Panc1 (cell line): Measurements from ENCODE around the gene NDUFS8. TPM values are rescaled to one million over a fixed set of nuclear protein-coding genes. Genes with fewer than 3 reads are reported as not detected.

ENCODE experiments used
- ATAC-seq: fragments of 200-7000 bp; cut with Tn5 transposase; 2 replicates; pipeline ENCODE4 v1.9.1; 2020; ENCODE audit warnings: mild to moderate bottlenecking, moderate library complexity
- BruUV-seq: library from RNA; stranded (reverse); fragments of 400-500 nt; replicated peaks from 2 replicates; lab custom pipeline; 2021; lab: Mats Ljungman, UMichigan
- CTCF ChIA-PET: fragments of 300-600 bp; sonication (Branson Sonifier 250); formaldehyde crosslinking; loops from one replicate; lab custom pipeline; 2022; ENCODE audit warnings: antibody characterized with exemption; lab: Charles Lee
- POLR2A ChIA-PET: fragments of 300-600 bp; sonication (Branson Sonifier 250); formaldehyde crosslinking; loops from one replicate; lab custom pipeline; 2022; ENCODE audit warnings: antibody characterized with exemption; lab: Charles Lee
- DNase-seq: peaks from one replicate; pipeline ENCODE4 v3.0.0-alpha.2; 2010; ENCODE audit warnings: low read depth, low spot score
- H3K27ac ChIP-seq: 2 replicates; pipeline ENCODE4 v1.5.1; 2011; ENCODE audit warnings: mild to moderate bottlenecking, low read length, inconsistent platforms
- H3K27me3 ChIP-seq: fragments of 200-500 bp; sonication (Bioruptor generic); 2 replicates; pipeline ENCODE4 v1.6.0; 2014; ENCODE audit warnings: low read length, inconsistent platforms; ENCODE audit not compliant: control insufficient read depth, insufficient read depth
- H3K36me3 ChIP-seq: fragments of 200-500 bp; sonication (Bioruptor generic); 2 replicates; pipeline ENCODE4 v1.5.1; 2014; ENCODE audit warnings: inconsistent platforms, mild to moderate bottlenecking, low read length, moderate library complexity; ENCODE audit not compliant: control insufficient read depth, insufficient read depth
- H3K4me1 ChIP-seq: 2 replicates; pipeline ENCODE4 v1.5.1; 2011; ENCODE audit warnings: inconsistent platforms, mild to moderate bottlenecking, low read length, moderate library complexity; ENCODE audit not compliant: control insufficient read depth, insufficient read depth
- H3K4me3 ChIP-seq, 2 experiments: 2 replicates each; pipeline ENCODE4 v1.5.1; 2011 to 2012; ENCODE audit warnings: low read depth in 2 of 2, low read length in 2 of 2, mild to moderate bottlenecking in 2 of 2, inconsistent platforms in 1 of 2, moderate library complexity in 1 of 2
- H3K9me3 ChIP-seq: fragments of 200-500 bp; sonication (Bioruptor generic); 2 replicates; pipeline ENCODE4 v1.5.1; 2014; ENCODE audit warnings: low read depth, mild to moderate bottlenecking, inconsistent platforms, low read length, moderate library complexity; ENCODE audit not compliant: control insufficient read depth, insufficient read depth
- POLR2AphosphoS5 ChIP-seq: IDR thresholded peaks from 2 replicates; pipeline ENCODE4 v1.6.1; 2012; ENCODE audit warnings: mild to moderate bottlenecking, low read depth, low read length, moderate library complexity
- SIN3A ChIP-seq: IDR thresholded peaks from 2 replicates; pipeline ENCODE4 v1.6.1; 2012; ENCODE audit warnings: low read depth, mild to moderate bottlenecking, low read length, moderate library complexity, borderline replicate concordance; ENCODE audit not compliant: insufficient read depth
- TCF7L2 ChIP-seq: IDR thresholded peaks from 2 replicates; pipeline ENCODE4 v1.6.1; 2011; ENCODE audit warnings: mild to moderate bottlenecking, low read depth, low read length, inconsistent platforms
- in situ Hi-C: cut with HindIII; loops from 2 replicates; pipeline ENCODE4 v1.10.0; 2016; ENCODE audit warnings: low sequenced_read_pairs, low pct_unique_long_range_greater_than_20kb
- intact Hi-C: fragments of 100-400 bp; cut with micrococcal nuclease; formaldehyde crosslinking; loops from one replicate; pipeline ENCODE4 v1.10.0; 2022; ENCODE audit not compliant: unreplicated experiment
- total RNA-seq: library from RNA; stranded (reverse); gene quantifications from one replicate; pipeline ENCODE4 v1.2.1, GENCODE V29; 2021; ENCODE audit not compliant: unreplicated experiment
- TF ChIP-seq, protein P1 (sequence below), 2 experiments: IDR thresholded peaks; 2 replicates each; pipeline ENCODE4 v1.6.1; 2011 to 2012; ENCODE audit warnings: low read depth in 2 of 2, control low read depth in 1 of 2, low read length in 1 of 2, mild to moderate bottlenecking in 1 of 2, moderate library complexity in 1 of 2; ENCODE audit not compliant: insufficient read depth in 1 of 2
- TF ChIP-seq, protein P2 (sequence below): fragments of 450-650 bp; IDR thresholded peaks from 2 replicates; pipeline ENCODE4 v1.5.1; 2017; ENCODE audit warnings: mild to moderate bottlenecking

Gene NDUFS8
- total RNA-seq, 1 experiment from 2014 or later: 289 TPM

DNA sequence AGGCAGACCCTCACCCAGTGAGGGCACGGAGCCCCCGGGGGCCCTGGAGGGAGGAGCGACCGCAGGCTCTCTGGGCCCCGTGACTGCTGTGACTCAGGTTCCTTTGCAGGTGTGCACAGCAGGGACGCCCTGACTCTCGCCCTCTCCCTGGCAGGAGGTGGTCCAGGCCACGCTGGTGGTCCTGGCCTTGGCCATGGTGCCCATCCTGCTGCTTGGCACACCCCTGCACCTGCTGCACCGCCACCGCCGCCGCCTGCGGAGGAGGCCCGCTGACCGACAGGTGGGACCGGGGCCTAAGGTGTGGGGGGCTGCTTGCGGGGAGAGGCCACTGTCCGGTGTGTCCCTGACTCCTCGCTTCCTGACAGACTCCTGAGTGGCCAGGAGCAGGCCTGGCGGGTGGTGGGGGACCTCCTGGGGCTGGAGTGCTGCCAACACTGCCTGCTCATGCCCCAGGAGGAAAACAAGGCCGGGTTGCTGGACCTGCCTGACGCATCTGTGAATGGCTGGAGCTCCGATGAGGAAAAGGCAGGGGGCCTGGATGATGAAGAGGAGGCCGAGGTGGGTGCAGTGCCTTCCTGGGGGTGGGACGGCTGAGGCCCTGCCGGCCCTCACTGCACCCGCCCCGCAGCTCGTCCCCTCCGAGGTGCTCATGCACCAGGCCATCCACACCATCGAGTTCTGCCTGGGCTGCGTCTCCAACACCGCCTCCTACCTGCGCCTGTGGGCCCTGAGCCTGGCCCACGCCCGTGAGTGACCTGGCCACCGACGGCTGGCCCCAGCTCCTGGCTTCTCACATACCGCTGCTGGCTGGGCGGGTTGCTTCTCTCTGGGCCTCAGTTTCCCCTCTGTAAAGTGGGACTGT, 19.3 kb downstream of the NDUFS8 start:
- no peak overlapping the region for H3K27ac ChIP-seq
- H3K4me3 ChIP-seq: no peak overlapping the region
- in situ Hi-C loops (no loop called here), intact Hi-C loops (no loop called here)
- no peaks in the 10 kb centered on the region for H3K27me3 ChIP-seq
- no peaks in the 10 kb centered on the region for H3K9me3 ChIP-seq
- DNase-seq: no peak
- BruUV-seq: no TSS peak
- ChIA-PET CTCF (no interaction called here), POLR2A (no interaction called here)
- TF ChIP-seq, protein P1, sequence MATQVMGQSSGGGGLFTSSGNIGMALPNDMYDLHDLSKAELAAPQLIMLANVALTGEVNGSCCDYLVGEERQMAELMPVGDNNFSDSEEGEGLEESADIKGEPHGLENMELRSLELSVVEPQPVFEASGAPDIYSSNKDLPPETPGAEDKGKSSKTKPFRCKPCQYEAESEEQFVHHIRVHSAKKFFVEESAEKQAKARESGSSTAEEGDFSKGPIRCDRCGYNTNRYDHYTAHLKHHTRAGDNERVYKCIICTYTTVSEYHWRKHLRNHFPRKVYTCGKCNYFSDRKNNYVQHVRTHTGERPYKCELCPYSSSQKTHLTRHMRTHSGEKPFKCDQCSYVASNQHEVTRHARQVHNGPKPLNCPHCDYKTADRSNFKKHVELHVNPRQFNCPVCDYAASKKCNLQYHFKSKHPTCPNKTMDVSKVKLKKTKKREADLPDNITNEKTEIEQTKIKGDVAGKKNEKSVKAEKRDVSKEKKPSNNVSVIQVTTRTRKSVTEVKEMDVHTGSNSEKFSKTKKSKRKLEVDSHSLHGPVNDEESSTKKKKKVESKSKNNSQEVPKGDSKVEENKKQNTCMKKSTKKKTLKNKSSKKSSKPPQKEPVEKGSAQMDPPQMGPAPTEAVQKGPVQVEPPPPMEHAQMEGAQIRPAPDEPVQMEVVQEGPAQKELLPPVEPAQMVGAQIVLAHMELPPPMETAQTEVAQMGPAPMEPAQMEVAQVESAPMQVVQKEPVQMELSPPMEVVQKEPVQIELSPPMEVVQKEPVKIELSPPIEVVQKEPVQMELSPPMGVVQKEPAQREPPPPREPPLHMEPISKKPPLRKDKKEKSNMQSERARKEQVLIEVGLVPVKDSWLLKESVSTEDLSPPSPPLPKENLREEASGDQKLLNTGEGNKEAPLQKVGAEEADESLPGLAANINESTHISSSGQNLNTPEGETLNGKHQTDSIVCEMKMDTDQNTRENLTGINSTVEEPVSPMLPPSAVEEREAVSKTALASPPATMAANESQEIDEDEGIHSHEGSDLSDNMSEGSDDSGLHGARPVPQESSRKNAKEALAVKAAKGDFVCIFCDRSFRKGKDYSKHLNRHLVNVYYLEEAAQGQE (IDR thresholded peaks at IDR 0.05; ENCODE audit: insufficient read depth in 1 of 2, low read depth in 2 of 2, low read length in 1 of 2): no peak
- no peak for TF ChIP-seq TCF7L2
- TF ChIP-seq POLR2AphosphoS5: no peak
- no peak for TF ChIP-seq SIN3A
- TF ChIP-seq, protein P2, sequence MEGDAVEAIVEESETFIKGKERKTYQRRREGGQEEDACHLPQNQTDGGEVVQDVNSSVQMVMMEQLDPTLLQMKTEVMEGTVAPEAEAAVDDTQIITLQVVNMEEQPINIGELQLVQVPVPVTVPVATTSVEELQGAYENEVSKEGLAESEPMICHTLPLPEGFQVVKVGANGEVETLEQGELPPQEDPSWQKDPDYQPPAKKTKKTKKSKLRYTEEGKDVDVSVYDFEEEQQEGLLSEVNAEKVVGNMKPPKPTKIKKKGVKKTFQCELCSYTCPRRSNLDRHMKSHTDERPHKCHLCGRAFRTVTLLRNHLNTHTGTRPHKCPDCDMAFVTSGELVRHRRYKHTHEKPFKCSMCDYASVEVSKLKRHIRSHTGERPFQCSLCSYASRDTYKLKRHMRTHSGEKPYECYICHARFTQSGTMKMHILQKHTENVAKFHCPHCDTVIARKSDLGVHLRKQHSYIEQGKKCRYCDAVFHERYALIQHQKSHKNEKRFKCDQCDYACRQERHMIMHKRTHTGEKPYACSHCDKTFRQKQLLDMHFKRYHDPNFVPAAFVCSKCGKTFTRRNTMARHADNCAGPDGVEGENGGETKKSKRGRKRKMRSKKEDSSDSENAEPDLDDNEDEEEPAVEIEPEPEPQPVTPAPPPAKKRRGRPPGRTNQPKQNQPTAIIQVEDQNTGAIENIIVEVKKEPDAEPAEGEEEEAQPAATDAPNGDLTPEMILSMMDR: no peak
- H3K36me3 ChIP-seq: no peaks in the 10 kb centered on the region
- H3K4me1 ChIP-seq: no peaks in the 10 kb centered on the region; the same call in 1 of the 2 replicates
- no peak for ATAC-seq

DNA sequence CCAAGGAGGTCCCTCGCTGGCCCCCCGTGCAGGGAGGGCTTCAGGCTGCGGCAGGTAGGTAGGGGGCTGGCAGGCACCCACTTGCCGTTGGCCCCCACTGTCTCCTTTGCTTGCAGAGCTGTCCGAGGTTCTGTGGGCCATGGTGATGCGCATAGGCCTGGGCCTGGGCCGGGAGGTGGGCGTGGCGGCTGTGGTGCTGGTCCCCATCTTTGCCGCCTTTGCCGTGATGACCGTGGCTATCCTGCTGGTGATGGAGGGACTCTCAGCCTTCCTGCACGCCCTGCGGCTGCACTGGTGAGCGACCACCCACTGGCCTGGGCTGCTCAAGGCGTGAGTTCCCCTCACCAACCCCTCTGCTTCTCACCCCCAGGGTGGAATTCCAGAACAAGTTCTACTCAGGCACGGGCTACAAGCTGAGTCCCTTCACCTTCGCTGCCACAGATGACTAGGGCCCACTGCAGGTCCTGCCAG, 19.9 kb downstream of the NDUFS8 start:
- TF ChIP-seq TCF7L2 (no peak), SIN3A (no peak), POLR2AphosphoS5 (no peak)
- TF ChIP-seq, protein P2: no peak
- TF ChIP-seq, protein P1 (IDR thresholded peaks at IDR 0.05; ENCODE audit: insufficient read depth in 1 of 2, low read depth in 2 of 2, low read length in 1 of 2): no peak
- in situ Hi-C loops (no loop called here), intact Hi-C loops (no loop called here)
- no peak for DNase-seq
- Histone ChIP-seq H3K9me3 (no peaks in the 10 kb centered on the region), H3K36me3 (no peaks in the 10 kb centered on the region), H3K4me1 (no peaks in the 10 kb centered on the region; the same call in 1 of the 2 replicates), H3K27ac (no peak overlapping the region), H3K4me3 (no peak overlapping the region), H3K27me3 (no peaks in the 10 kb centered on the region)
- ATAC-seq: no peak
- CTCF ChIA-PET: interaction anchor here (0.6 kb wide), 1 partner anchor 423 kb away, joined by 3 read pairs; no protein-coding TSS in a partner anchor
- BruUV-seq: TSS peak; percentile 36
- POLR2A ChIA-PET: no interaction called here
